Stimulated activated CD4-positive, alpha-beta T cell treated with anti-CD3 and anti-CD28 coated beads, Interleukin-1b, Interleukin-23, amount 100 ng/mL, for 48 hours (primary cell): ENCODE data around the gene PSAP.

ENCODE experiments used
- DNase-seq: peaks from one replicate; pipeline ENCODE4 v3.0.0-alpha.2; 2020

Gene PSAP

GRCh38 chr10:71824333-71824732 lies 26.7 kb downstream of the PSAP start:
- no peak for DNase-seq

GRCh38 chr10:71823356-71823755 lies 27.7 kb downstream of the PSAP start:
- DNase-seq: no peak

GRCh38 chr10:71821909-71822763 lies 28.9 kb downstream of the PSAP start:
- DNase-seq: no peak

- DNase-seq: no peak
These were observed 30.1 kb downstream of the PSAP start for GRCh38 chr10:71820966-71821365.

- DNase-seq: no peak
These were observed 31.1 kb downstream of the PSAP start for GRCh38 chr10:71819985-71820384.

- no peak for DNase-seq
These were observed 31.6 kb downstream of the PSAP start for GRCh38 chr10:71819441-71819861.

- no peak for DNase-seq
These were observed 32.3 kb downstream of the PSAP start for GRCh38 chr10:71818674-71819260.

- no peak for DNase-seq
These were observed 33.0 kb downstream of the PSAP start for GRCh38 chr10:71817831-71818655.

GRCh38 chr10:71816936-71817618 lies 34.0 kb downstream of the PSAP start:
- no peak for DNase-seq

- DNase-seq: no peak
These were observed 34.6 kb downstream of the PSAP start for GRCh38 chr10:71816421-71816851.

GRCh38 chr10:71815515-71816130 lies 35.4 kb downstream of the PSAP start:
- DNase-seq: no peak

- no peak for DNase-seq
These were observed 36.1 kb downstream of the PSAP start for GRCh38 chr10:71814922-71815411.

- DNase-seq: no peak
These were observed 38.0 kb downstream of the PSAP start for GRCh38 chr10:71812913-71813590.

GRCh38 chr10:71812016-71812912 lies 38.8 kb downstream of the PSAP start:
- DNase-seq: peak; percentile 77

- no peak for DNase-seq
These were observed 39.7 kb downstream of the PSAP start for GRCh38 chr10:71811351-71811750.

- DNase-seq: no peak
These were observed 40.9 kb downstream of the PSAP start for GRCh38 chr10:71810048-71810750.

GRCh38 chr10:71809628-71810027 lies 41.4 kb downstream of the PSAP start:
- no peak for DNase-seq

GRCh38 chr10:71807557-71808510 lies 43.2 kb downstream of the PSAP start:
- DNase-seq: no peak
